ENCODE results near the gene NEURL2. TPM values are rescaled to one million over a fixed set of nuclear protein-coding genes. Genes with fewer than 3 reads are reported as not detected.

Gene NEURL2
- total RNA-seq, 1 donor from 2014 or later, result 7.9 TPM

GRCh38 chr20:45909817-45910669, 19.0 kb upstream of the NEURL2 start:
- TF ChIP-seq CTCF (IDR thresholded peaks at IDR 0.05; ENCODE audit: insufficient read depth, low read length, poor library complexity, severe bottlenecking), result no peak
- DNase-seq (ENCODE audit: low read depth), result no peak
- no peaks in the 10 kb centered on the region for H3K27me3 ChIP-seq (ENCODE audit: control insufficient read depth, insufficient read depth, low read length)
- peaks cover 1% of the 10 kb centered on the region for H3K36me3 ChIP-seq (ENCODE audit: control insufficient read depth, insufficient read depth, low read length)
- H3K4me3 ChIP-seq (ENCODE audit: low read depth, low read length), result no peak overlapping the region

- no peaks in the 10 kb centered on the region for H3K27me3 ChIP-seq (ENCODE audit: control insufficient read depth, insufficient read depth, low read length)
- no peak for DNase-seq (ENCODE audit: low read depth)
- no peak for TF ChIP-seq CTCF (IDR thresholded peaks at IDR 0.05; ENCODE audit: insufficient read depth, low read length, poor library complexity, severe bottlenecking)
- H3K4me3 ChIP-seq (ENCODE audit: low read depth, low read length), result no peak overlapping the region
- H3K36me3 ChIP-seq (ENCODE audit: control insufficient read depth, insufficient read depth, low read length), result peaks cover 1% of the 10 kb centered on the region
Observed at GRCh38 chr20:45909336-45909808, 18.4 kb upstream of the NEURL2 start.

- no peak for TF ChIP-seq CTCF (IDR thresholded peaks at IDR 0.05; ENCODE audit: insufficient read depth, low read length, poor library complexity, severe bottlenecking)
Observed at GRCh38 chr20:45908084-45908483, 17.1 kb upstream of the NEURL2 start.

GRCh38 chr20:45907219-45907948, 16.4 kb upstream of the NEURL2 start:
- Histone ChIP-seq H3K27me3 (ENCODE audit: control insufficient read depth, insufficient read depth, low read length) (no peaks in the 10 kb centered on the region), H3K36me3 (ENCODE audit: control insufficient read depth, insufficient read depth, low read length) (peaks cover 1% of the 10 kb centered on the region)
- no peak for TF ChIP-seq CTCF (IDR thresholded peaks at IDR 0.05; ENCODE audit: insufficient read depth, low read length, poor library complexity, severe bottlenecking)

More at GRCh38 chr20:45908084-45908483, 17.1 kb upstream of the NEURL2 start:
- no peak overlapping the region for H3K4me3 ChIP-seq (ENCODE audit: low read depth, low read length)
- peaks cover 1% of the 10 kb centered on the region for H3K36me3 ChIP-seq (ENCODE audit: control insufficient read depth, insufficient read depth, low read length)
- no peaks in the 10 kb centered on the region for H3K27me3 ChIP-seq (ENCODE audit: control insufficient read depth, insufficient read depth, low read length)
- no peak for DNase-seq (ENCODE audit: low read depth)

GRCh38 chr20:45905505-45906079, 14.6 kb upstream of the NEURL2 start:
- peaks cover 1% of the 10 kb centered on the region for H3K36me3 ChIP-seq (ENCODE audit: control insufficient read depth, insufficient read depth, low read length)
- TF ChIP-seq CTCF (IDR thresholded peaks at IDR 0.05; ENCODE audit: insufficient read depth, low read length, poor library complexity, severe bottlenecking), result no peak
- no peaks in the 10 kb centered on the region for H3K27me3 ChIP-seq (ENCODE audit: control insufficient read depth, insufficient read depth, low read length)
- H3K4me3 ChIP-seq (ENCODE audit: low read depth, low read length), result no peak overlapping the region
- DNase-seq (ENCODE audit: low read depth), result no peak

More at GRCh38 chr20:45907219-45907948, 16.4 kb upstream of the NEURL2 start:
- no peak overlapping the region for H3K4me3 ChIP-seq (ENCODE audit: low read depth, low read length)
- DNase-seq (ENCODE audit: low read depth), result no peak
